Retinal pigment epithelial cell (primary cell): ENCODE data around the gene INPP5D.
"Not testable (repeated sequence)": the region's sequence is repeated elsewhere in the genome, so short reads cannot be mapped to it uniquely, and the experiment has no call there.

ENCODE experiments used
- DNase-seq: peaks from one replicate; pipeline ENCODE4 v3.0.0-alpha.2; 2010; ENCODE audit warnings: low read depth
- H3K4me3 ChIP-seq: 2 replicates; pipeline ENCODE4 v1.5.1; 2011; ENCODE audit warnings: mild to moderate bottlenecking, low read length, control low read depth, moderate library complexity
- TF ChIP-seq, protein P1 (sequence below): conservative IDR thresholded peaks from 2 replicates; pipeline ENCODE4 v1.5.1; 2011; ENCODE audit warnings: low read depth, low read length, control low read depth, inconsistent platforms

INPP5D gene

DNA sequence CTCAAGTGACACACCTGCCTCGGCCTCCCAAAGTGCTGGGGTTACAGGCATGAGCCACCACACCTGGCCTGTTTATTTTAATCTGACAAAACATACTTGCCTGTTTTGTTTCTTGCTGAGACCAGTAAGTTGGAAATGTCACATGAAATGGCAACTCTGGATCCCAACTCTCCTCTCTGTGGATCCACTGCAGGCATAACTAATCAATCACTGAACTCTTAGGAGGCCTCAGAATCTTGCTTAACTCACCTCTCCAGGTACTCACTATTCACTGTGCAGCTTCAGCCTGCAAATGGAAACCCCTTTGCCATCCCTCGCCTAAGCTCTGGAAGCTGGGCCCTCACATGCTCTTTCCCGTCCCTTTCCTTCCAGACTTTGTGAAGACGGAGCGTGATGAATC is 134.9 kb downstream of the INPP5D start:
- H3K4me3 ChIP-seq, result no peak overlapping the region
- TF ChIP-seq, protein P1, sequence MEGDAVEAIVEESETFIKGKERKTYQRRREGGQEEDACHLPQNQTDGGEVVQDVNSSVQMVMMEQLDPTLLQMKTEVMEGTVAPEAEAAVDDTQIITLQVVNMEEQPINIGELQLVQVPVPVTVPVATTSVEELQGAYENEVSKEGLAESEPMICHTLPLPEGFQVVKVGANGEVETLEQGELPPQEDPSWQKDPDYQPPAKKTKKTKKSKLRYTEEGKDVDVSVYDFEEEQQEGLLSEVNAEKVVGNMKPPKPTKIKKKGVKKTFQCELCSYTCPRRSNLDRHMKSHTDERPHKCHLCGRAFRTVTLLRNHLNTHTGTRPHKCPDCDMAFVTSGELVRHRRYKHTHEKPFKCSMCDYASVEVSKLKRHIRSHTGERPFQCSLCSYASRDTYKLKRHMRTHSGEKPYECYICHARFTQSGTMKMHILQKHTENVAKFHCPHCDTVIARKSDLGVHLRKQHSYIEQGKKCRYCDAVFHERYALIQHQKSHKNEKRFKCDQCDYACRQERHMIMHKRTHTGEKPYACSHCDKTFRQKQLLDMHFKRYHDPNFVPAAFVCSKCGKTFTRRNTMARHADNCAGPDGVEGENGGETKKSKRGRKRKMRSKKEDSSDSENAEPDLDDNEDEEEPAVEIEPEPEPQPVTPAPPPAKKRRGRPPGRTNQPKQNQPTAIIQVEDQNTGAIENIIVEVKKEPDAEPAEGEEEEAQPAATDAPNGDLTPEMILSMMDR, result no peak
- no peak for DNase-seq

GRCh38 chr2:233197022-233197421 is 136.9 kb downstream of the INPP5D start:
- TF ChIP-seq, protein P1, result no peak
- DNase-seq, result no peak
- no peak overlapping the region for H3K4me3 ChIP-seq

GRCh38 chr2:233198026-233198425 is 137.9 kb downstream of the INPP5D start:
- DNase-seq, result no peak
- TF ChIP-seq, protein P1, result no peak
- H3K4me3 ChIP-seq, result no peak overlapping the region

GRCh38 chr2:233199870-233200269 is 139.7 kb downstream of the INPP5D start:
- DNase-seq, result no peak
- H3K4me3 ChIP-seq, result no peak overlapping the region
- TF ChIP-seq, protein P1, result no peak

GRCh38 chr2:233200790-233201189 is 140.6 kb downstream of the INPP5D start:
- H3K4me3 ChIP-seq, DNase-seq: not testable (repeated sequence)

DNA sequence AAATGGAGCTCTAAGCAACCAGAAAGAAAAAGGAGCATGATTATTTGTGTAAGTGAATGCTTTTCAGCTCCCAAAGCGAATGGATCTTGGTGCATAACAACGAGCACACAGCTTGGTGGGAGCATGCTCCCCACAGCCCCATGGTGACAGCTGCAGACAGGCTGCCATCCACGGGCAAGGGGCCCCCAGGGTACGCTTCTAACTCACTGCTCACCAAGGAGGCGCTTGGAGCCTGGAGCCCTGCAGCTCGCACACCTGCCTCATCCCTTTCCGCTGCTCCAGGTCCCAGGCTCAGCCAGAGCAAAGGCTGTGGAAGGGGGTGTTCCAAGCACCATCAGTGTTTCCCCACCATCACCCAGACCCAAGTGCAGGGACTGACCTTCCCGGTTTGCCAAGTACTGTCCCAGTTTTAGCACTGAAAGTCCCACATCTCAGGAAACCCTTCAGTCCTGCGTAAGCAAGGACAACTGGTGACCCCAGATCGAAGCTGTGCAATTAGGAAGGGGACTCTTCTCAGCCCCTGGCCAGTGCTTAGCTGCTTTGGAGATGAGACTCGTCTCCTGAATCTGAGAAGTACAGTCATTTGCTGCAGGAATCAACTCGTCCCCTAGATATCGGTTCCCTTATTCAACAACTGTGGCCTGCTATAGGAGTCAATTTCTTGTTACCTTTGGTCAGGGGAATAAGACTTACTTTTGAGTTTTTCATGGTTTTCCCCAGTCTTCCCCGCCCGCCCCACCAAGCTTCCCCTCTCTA is 141.3 kb downstream of the INPP5D start:
- no peak overlapping the region for H3K4me3 ChIP-seq
- TF ChIP-seq, protein P1, result no peak
- DNase-seq, result no peak

DNA sequence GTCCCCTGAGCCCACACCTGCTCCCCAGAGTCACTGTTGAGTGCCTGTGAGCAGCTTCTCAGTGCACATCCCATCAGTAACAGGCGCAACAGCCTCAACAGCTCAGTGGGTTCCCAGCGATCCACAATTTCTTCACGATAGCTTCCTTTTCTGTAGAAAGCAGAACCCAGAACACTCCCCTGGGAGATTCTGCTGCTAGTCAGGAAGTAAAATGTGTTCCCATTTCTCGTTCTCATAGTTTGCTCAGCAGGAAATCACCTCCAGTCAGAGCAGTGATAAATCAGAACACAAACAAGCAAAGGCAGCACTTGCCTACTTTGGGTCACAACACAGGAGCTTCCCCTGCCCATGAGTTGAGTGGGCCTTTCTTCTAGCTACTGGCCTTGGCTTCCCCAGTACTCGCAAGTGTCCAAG is 142.4 kb downstream of the INPP5D start:
- DNase-seq, result no peak
- TF ChIP-seq, protein P1, result no peak

More for the DNA sequence above, 142.4 kb downstream of the INPP5D start:
- no peak overlapping the region for H3K4me3 ChIP-seq
